Mucosa of rectum (tissue), 2 donors: ENCODE data around the gene GRM8.

ENCODE experiments used
- H3K27ac ChIP-seq, 2 donors: one replicate each; pipeline ENCODE4 v1.7.0; 2013; ENCODE audit warnings: inconsistent platforms in 2 of 2, low read depth in 2 of 2, low read length in 2 of 2
- H3K27me3 ChIP-seq, 2 donors: one replicate each; pipeline ENCODE4 v1.7.0; 2013; ENCODE audit warnings: low read length in 2 of 2; ENCODE audit not compliant: control insufficient read depth in 2 of 2, insufficient read depth in 2 of 2
- H3K36me3 ChIP-seq, 2 donors: one replicate each; pipeline ENCODE4 v1.7.0; 2013; ENCODE audit warnings: low read length in 2 of 2; ENCODE audit not compliant: control insufficient read depth in 2 of 2, insufficient read depth in 2 of 2
- H3K4me1 ChIP-seq, 2 donors: one replicate each; pipeline ENCODE4 v1.7.0; 2013; ENCODE audit warnings: low read length in 2 of 2, mild to moderate bottlenecking in 1 of 2; ENCODE audit not compliant: control insufficient read depth in 2 of 2, insufficient read depth in 2 of 2
- H3K4me3 ChIP-seq, 2 donors: one replicate each; pipeline ENCODE4 v1.7.0; 2013; ENCODE audit warnings: low read length in 2 of 2
- H3K9ac ChIP-seq, 2 donors: one replicate each; pipeline ENCODE4 v1.7.0; 2013; ENCODE audit warnings: low read length in 2 of 2, low read depth in 1 of 2, mild to moderate bottlenecking in 1 of 2
- H3K9me3 ChIP-seq, 2 donors: one replicate each; pipeline ENCODE4 v1.7.0; 2013; ENCODE audit warnings: low read length in 2 of 2; ENCODE audit not compliant: control insufficient read depth in 2 of 2
- donor health status: healthy.
- donor health status: Normal muscosa, but diverticular disease.

The GRM8 gene

GRCh38 chr7:126720232-126720631, 532.5 kb downstream of the GRM8 start:
- Histone ChIP-seq H3K27ac (no peak overlapping the region), H3K4me3 (no peak overlapping the region), H3K27me3 (no peaks in the 10 kb centered on the region), H3K9me3 (no peaks in the 10 kb centered on the region), H3K9ac (no peak overlapping the region), H3K4me1 (no peaks in the 10 kb centered on the region), H3K36me3 (no peaks in the 10 kb centered on the region)

- H3K4me3 ChIP-seq, result no peak overlapping the region
- H3K9me3 ChIP-seq, result no peaks in the 10 kb centered on the region
- H3K4me1 ChIP-seq, result no peaks in the 10 kb centered on the region
- no peak overlapping the region for H3K27ac ChIP-seq
- H3K27me3 ChIP-seq, result no peaks in the 10 kb centered on the region
- no peak overlapping the region for H3K9ac ChIP-seq
- no peaks in the 10 kb centered on the region for H3K36me3 ChIP-seq
Measured at GRCh38 chr7:126718419-126718818, 534.3 kb downstream of the GRM8 start.

DNA sequence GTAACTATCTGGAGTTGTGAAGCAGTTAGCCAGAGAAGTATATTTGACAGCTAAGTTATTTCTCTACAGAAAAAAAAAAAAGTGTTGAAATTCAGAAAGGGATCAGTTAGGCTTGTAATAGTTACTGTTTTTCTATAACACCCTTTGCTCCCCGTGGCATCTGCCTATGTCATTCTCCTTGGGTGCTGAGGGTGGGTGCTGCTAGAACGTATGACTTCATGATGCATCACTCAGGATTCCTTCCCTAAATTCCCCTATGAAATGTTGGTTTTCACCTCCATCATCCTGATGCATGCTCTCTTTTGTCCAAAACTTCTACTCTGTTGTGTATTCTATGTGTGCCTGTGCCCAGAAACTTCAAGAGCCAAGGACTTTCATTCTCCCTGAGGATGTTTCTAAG, 536.4 kb downstream of the GRM8 start:
- H3K27ac ChIP-seq, result no peak overlapping the region
- H3K4me3 ChIP-seq, result no peak overlapping the region
- no peaks in the 10 kb centered on the region for H3K4me1 ChIP-seq
- no peaks in the 10 kb centered on the region for H3K9me3 ChIP-seq
- H3K9ac ChIP-seq, result no peak overlapping the region
- H3K36me3 ChIP-seq, result no peaks in the 10 kb centered on the region
- no peaks in the 10 kb centered on the region for H3K27me3 ChIP-seq

- no peaks in the 10 kb centered on the region for H3K4me1 ChIP-seq
- H3K4me3 ChIP-seq, result no peak overlapping the region
- no peaks in the 10 kb centered on the region for H3K27me3 ChIP-seq
- no peak overlapping the region for H3K9ac ChIP-seq
- H3K27ac ChIP-seq, result no peak overlapping the region
- no peaks in the 10 kb centered on the region for H3K36me3 ChIP-seq
- H3K9me3 ChIP-seq, result no peaks in the 10 kb centered on the region
Measured at GRCh38 chr7:126715076-126715475, 537.7 kb downstream of the GRM8 start.

DNA sequence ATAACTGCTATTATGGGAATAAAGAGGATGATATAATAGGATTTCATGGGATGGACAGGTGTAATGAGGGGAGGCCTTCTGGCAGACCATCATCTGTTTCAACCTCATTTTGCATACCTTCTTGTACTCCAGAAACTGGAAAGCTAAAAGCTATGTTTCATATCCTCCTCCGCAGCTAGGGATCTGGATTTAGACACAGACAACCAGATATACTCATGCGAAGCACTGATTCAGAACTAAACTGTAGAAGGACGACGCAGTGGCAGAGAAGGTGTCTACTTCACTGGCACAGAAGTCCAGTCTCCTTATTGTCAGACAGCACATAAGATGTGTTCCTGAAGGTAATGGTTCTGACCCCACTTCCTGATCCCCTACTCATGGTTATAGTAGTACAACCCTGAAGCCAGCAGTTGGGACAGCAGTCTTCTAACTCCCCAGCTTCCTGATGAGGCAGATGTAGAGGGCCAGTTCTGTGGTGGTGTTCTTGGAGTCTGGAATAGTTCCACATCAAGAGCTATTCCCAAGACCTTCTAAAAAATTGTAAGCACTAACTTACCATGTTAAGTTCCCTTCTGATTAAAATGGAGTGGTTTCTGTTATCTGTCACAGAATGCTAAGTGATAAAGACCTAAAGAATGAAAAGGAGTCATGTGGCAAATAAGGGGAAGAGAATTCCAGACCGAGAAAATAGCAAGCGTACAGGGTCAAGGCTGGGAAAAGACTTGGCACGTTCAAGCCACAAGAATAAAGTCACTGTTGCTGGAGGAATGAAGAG, 550.3 kb downstream of the GRM8 start:
- Histone ChIP-seq H3K27me3 (no peaks in the 10 kb centered on the region), H3K27ac (no peak overlapping the region), H3K9me3 (no peaks in the 10 kb centered on the region), H3K4me3 (no peak overlapping the region), H3K36me3 (no peaks in the 10 kb centered on the region), H3K4me1 (no peaks in the 10 kb centered on the region), H3K9ac (no peak overlapping the region)

DNA sequence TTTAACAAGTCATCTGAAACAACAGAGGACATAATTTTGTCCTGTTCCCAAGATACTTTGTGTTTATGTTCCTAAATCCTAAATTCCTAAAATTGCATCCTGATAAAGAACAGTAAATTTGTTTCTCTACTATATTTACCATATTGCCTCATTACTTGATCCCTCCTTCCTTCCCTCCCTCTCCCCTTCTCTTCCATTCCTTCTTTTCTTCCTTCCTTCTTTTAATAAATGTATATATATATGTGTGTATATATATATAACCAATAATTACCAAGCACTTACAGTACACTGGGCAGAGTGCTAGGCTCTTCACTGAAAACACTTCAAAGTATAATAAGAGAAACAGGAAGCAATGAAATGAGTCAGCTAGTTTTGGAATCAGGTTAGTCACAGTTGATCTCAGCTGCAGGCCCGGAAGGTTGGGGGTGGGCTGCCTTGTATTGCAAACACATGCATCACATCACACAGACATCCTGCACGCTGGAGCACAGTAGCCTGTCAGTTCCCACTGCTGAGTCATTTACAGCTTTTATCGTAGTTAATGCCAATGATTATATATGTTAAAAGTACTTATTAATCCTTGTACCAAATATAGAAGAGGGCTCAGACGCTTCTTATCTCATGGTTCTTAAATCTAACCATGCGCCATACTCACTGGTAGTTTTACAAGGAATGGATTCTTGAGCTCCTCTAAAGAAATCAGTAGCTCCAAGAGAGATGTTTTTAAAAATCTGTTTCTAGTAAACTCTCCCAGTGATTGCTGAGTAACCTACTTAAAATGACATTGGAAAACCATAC, 551.7 kb downstream of the GRM8 start:
- Histone ChIP-seq H3K27ac (no peak overlapping the region), H3K9ac (no peak overlapping the region), H3K27me3 (no peaks in the 10 kb centered on the region), H3K9me3 (no peaks in the 10 kb centered on the region), H3K4me3 (no peak overlapping the region), H3K4me1 (no peaks in the 10 kb centered on the region), H3K36me3 (no peaks in the 10 kb centered on the region)

DNA sequence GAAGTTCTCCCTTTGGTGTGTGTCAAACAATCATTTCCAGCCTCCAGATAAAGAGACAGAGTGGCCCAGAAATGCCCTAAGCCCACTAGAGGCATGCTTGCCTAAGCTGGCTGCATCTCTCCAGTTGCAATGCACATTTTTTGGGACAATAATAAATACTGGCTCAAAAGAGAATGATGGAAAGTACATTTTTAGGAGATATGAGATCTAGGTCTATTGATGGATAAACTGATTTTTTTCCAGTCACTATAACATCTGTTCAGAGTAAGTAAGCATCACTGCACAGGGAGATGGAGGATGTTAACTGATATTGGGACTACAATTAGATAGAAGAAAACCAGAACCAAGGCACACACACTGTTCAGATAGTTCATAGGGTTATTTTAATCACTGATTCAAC, 553.0 kb downstream of the GRM8 start:
- Histone ChIP-seq H3K9me3 (no peaks in the 10 kb centered on the region), H3K36me3 (no peaks in the 10 kb centered on the region), H3K9ac (no peak overlapping the region), H3K27ac (no peak overlapping the region), H3K27me3 (no peaks in the 10 kb centered on the region), H3K4me1 (no peaks in the 10 kb centered on the region), H3K4me3 (no peak overlapping the region)

GRCh38 chr7:126698909-126699308, 553.8 kb downstream of the GRM8 start:
- Histone ChIP-seq H3K9ac (no peak overlapping the region), H3K36me3 (no peaks in the 10 kb centered on the region), H3K27me3 (no peaks in the 10 kb centered on the region), H3K9me3 (no peaks in the 10 kb centered on the region), H3K27ac (no peak overlapping the region), H3K4me1 (no peaks in the 10 kb centered on the region), H3K4me3 (no peak overlapping the region)

DNA sequence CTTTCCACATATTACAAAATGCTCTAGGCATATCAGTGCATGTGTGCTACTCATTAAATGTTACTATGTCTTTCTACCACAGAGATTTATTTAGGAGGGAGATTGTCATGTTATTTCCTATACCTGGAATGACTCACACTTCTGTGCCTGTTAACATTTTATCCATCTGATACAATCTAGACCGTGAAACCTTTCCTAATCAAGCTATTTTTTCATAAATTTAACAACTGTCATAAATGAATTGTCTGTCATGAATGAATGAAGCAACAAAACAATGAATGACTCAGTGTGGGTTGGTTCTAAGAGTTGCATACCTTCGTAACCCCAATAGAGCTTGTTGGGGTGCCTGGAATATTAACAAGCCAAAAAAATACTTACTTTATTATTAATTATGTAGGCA, 554.3 kb downstream of the GRM8 start:
- H3K4me3 ChIP-seq, result no peak overlapping the region
- no peaks in the 10 kb centered on the region for H3K36me3 ChIP-seq
- no peak overlapping the region for H3K27ac ChIP-seq
- no peaks in the 10 kb centered on the region for H3K4me1 ChIP-seq
- no peaks in the 10 kb centered on the region for H3K27me3 ChIP-seq
- no peak overlapping the region for H3K9ac ChIP-seq
- no peaks in the 10 kb centered on the region for H3K9me3 ChIP-seq

DNA sequence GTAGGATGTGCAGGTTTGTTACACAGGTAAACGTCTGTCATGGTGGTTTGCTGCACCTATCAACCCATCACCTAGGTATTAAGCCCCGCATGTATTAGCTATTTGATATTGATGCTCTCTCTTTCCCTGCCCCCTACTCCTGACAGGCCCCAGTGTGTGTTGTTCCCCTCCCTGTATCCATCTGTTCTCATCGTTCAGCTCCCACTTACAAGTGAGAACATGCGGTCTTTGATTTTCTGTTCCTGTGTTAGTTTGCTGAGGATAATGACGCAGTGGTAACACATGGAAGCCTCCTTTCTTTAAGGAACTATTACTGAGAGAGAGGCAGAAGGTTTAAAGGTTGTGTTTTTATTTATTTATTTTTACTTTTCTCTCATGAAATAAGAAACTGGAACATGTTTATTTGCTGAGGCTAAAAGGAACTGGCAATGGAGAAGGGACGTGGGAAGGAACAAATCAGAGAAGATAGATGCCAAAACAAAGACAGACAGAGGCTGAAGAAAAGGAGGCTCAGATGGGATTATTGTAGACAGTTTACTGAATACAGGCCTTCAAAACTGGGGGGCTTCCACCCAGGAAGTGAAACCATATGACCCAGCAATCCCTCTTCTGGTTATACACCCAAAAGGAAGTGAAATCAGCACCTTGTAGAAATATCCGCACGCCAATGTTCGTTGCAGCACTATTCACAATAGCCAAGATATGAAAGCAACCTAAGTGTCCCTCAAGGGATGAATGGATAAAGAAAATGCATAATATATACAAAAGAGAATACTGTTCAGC, 556.3 kb downstream of the GRM8 start:
- no peaks in the 10 kb centered on the region for H3K27me3 ChIP-seq
- no peak overlapping the region for H3K4me3 ChIP-seq
- no peaks in the 10 kb centered on the region for H3K4me1 ChIP-seq
- H3K36me3 ChIP-seq, result no peaks in the 10 kb centered on the region
- H3K9me3 ChIP-seq, result no peaks in the 10 kb centered on the region
- no peak overlapping the region for H3K27ac ChIP-seq
- H3K9ac ChIP-seq, result no peak overlapping the region
